CD4-positive, alpha-beta T cell treated with Interleukin-2 at 100 ng/mL for 4 hours (primary cell): ENCODE measurements around the gene CCDC85C.

Experiments used
- DNase-seq: peaks from one replicate; pipeline ENCODE4 v3.0.0-alpha.2; 2020; ENCODE audit warnings: low spot score

CCDC85C gene

DNA sequence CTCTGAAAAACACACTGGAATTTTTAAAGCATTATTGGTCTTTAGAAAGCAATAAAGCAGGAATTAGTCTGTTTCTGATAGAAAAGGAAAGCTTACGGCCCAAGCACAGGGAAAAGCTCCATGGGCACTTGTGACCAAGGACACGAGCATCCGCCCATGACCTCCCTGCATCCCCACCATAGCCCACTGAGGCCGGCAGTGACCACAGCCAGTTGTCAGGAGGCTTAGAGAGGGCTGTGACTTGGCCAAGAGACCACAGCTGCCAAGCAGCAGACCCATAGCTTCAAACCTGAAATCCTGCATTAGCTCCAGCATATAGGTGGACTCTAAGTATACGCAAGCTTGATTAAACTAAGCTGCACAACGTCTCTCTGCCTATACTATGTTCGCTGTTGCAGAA lies 132.3 kb downstream of the CCDC85C start:
- DNase-seq: no peak

DNA sequence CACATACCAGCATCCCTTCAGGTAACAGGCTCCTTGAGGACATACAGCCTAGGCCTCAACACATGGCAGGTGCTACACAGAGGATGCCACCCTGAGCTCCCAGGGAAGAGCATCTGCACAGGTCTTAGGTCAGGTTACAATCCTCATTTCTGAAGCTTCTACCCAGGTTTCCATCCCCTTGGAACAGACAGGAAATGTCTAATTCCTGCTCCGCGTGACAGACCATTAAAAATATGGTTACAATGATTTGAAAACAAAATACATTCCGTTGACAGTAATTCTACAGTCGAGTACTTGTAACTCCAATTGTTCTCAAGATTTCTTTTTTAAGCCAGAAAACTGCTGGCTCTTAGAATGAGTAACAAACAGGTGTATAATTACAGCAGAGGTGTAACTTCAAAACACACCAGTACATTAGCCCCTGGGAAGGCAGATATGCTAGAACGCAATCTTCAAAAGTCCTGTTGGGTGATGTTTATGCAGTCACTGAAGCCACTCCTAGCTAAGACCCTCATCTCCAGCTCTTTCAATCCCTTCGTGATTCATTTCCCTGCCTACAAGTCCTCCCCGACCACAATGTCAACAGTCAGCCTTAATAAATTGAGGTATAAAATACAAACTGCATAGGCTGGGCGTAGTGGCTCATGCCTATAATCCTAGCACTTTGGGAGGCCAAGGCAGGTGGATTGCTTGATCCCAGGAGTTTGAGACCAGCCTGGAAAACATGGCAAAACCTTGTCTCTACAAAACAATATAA lies 135.0 kb downstream of the CCDC85C start:
- DNase-seq: no peak

DNA sequence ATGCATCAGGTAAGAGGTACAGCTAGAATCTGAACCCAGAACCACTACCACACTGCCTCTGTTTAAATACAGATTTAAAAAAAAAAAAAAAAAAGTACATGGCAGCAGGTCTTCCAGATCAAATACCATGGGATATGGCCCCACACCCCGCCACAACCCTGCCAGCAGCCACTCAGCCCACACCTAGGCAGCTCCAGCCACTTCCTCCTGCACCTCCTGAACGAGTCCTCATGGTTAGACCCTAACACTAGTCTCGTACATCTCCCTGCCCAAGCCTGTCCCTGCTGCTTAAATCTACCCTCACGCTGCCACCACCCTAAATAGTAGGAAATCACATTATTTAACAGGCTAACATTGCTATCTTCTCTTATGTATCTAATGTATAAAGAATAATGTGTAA lies 135.9 kb downstream of the CCDC85C start:
- no peak for DNase-seq

DNA sequence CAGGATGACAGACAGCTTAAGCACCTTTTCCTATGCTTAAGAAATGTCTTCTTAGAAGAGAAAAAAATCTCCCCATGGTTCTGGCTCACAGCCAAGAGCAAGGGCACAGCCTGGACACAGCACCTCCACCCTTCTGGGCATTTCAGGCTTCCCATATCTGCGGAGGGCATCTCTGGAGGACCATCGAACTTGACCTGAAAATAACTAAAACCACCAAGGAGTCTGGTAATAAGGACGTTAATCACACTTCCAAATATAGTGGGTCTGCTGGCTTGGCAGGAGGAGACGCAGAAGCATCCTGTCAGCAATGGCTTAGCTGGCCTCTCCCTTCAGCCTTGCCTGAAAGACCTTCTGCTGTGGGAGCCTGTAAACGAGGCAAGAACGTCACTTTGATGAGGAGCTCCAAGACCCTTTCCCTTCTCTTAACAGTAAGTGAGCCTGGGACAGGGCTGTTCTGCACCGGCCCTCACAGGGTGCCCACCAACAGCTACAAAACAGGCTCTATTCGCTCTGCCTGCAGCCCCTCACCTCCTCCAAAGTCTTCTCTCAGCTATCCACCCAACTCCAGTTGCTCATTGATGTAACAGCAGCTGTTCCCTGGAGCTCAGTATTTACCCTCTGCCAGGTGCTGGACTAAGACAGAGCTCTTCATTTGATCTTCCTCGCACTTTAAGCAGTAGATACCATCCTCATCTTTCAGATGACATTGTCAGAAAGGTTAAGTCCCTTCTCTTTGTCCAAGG lies 136.5 kb downstream of the CCDC85C start:
- no peak for DNase-seq

DNA sequence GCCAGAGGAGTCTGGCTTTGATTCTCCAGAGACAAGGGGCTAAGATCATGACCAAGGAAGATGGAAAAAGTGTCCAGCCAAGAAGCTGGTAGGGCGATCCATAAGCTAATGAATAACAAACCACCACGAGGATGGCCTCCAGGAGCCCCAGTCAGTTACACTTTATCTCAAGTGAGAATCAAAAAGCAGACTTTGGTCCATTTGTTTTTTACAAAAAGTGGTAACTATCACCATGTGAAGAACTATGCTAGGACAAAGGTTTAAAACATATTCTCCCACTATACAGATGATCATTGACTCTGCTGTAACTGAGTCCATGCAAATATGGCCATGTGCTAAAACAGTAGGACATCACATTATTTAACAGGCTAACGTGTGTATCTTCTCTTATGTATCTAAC lies 137.2 kb downstream of the CCDC85C start:
- DNase-seq: no peak

DNA sequence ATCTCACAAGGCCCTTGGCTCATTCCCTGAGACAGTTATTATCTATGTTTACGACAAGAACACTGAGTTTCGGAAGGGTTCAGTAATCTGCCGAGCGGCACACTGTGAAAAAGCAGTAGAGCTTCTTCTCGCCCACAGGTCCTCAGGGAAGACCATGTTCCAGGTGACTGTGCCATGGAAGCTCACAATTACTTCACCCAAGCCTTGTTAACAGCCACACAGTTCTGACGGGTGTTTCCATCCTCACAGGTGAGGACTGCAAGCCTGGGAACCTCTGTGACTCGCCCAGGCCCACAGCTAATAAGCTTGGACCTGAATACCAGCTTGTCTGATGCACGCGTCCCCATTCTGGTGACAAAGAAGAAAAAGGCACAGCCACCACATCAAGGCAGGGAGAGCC lies 138.7 kb downstream of the CCDC85C start:
- no peak for DNase-seq

DNA sequence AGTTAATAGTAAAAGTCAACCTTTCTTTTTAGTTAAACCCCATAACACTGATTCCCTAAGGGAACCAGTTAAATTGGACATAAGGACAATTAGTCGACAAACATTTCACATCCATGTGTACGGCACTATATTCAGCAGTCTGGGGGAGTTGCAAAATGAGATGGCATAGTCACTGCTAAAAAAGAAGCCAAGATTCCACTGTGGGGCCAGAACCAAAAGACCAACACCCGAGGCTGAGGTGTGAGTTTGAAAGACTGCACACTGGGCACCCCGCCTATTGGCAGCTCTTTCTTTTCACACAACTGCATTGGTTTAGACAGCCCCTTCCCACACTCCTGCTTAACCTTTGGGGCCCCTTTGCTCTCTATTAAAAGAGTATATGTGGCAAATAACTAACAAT lies 140.0 kb downstream of the CCDC85C start:
- DNase-seq: no peak

DNA sequence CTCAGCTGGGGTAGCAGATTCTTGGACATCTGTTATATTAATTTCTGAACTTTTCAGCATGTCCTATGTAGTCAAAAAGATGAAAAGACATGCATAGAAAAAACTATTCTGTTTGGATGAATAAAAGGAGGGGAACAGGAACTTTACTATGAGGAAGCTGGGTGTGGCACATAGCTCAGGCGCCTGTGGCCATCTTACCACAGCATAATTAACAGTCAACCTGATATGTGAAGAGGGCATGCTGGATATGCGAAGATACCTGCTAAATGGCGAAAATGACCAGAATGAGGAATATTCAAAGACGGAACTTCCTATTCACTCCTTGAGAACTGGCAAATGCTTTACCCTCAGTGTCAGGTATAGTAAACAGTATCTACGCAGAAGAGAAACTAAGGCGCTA lies 141.8 kb downstream of the CCDC85C start:
- no peak for DNase-seq

DNA sequence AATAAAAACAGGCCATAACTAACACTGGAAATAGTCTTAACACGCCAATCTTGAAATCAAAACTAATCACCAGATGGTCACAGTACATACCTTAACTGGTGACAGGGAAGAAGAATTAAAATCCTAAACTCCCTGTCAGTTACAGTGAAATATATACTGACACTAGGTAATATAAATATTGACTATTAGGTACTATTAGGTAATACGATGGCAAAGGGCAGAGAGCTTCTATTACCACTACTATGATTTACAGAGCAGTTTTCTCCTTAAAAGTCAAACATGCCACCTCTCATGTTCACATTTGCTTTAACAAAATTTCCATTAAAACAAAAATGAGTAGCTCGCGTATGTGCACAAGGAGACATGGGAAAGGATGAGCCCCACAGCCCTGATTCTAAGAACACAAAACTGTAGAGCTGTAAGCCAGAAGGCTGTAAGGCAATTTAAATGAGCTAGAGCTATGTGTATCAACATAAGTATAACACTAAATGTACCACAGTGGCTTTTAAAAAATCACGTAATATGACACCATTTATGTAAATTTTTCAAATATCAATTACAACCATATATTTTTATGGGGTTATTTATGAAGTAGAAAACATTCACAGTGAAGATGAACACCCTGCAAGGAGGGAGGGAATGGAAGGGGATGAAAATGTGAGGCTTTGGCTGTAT lies 142.5 kb downstream of the CCDC85C start:
- no peak for DNase-seq

DNA sequence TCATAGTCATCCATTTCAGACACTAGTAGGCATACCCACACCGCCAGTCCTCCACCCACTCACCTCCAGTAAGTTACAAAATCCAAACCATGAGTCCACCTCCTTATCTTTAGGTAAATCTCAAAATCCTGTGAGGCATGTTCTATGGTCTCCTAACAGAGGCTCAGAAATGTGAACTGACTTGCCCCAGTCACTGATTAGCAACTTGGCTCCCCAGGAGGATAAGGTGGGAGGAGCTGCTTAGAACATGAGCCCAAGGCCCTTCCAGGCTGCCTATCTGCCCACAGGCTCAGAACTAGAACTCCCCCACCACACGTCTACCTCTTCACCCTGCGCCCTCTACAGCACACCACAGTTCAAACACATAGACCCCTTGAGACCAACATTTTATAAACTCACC lies 143.2 kb downstream of the CCDC85C start:
- DNase-seq: no peak

DNA sequence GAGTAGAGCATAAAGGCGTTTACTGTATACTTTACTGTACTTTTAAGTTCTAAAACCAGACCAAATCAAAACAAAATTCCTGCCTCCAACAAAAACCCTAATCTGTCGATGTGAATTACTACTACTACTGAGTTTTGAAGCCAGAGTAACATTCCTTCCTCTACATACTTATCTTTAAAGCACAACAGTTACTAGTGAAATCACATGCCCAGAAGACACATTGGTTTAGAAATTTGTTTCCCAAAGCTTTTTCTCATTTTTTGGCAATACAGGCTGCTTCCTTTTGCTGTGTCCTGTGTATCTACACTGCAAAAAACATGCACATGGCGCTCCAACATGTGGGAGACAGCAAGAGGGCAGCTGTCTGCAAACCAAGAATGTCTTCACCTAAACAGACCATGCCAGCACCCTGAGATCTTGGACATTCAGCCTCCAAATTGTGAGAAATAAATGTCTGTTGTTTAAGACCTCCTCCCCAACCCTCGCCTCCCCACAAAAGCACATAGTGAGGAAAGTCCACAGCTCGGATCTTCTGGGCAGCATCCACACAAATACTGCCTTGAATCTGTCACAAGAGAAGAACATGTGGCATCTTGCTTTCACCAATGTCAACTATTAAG lies 144.4 kb downstream of the CCDC85C start:
- no peak for DNase-seq

DNA sequence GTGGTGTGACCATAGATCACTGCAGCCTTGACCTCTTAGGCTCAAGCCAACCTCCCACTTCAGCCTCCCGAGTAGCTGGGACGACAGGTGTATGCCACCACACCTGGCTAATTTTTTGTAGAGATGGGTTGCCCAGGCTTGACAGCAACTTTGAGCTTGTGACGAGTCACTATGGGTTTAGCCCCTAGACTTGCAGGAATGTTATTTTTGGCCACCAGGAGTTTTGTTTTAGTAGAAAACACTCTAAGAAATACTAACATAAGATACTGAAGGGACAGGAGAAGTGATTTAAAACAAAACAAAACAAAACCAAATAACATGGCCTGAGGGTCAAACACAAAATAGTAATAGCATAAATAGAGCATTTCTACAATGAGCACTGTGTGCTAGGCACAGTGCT lies 149.8 kb downstream of the CCDC85C start:
- DNase-seq: no peak

DNA sequence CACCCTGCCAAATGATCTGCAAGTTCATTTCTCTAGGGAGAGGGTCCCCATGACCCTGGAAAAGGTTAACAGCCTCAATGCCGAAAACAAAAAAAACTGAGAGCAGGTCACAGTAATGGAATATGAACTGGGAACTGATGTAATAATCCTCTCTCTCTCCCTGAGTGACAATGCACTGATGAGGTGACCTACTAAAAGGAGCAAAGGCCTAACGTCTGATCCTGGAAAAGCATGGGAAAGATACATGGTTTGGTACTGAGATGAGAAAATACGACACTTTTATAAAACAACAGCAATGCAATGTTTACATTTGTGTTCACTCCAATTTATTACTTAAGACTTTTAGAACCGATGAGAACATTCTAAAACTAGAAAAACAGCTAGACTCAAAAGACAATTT lies 151.0 kb downstream of the CCDC85C start:
- DNase-seq: no peak

DNA sequence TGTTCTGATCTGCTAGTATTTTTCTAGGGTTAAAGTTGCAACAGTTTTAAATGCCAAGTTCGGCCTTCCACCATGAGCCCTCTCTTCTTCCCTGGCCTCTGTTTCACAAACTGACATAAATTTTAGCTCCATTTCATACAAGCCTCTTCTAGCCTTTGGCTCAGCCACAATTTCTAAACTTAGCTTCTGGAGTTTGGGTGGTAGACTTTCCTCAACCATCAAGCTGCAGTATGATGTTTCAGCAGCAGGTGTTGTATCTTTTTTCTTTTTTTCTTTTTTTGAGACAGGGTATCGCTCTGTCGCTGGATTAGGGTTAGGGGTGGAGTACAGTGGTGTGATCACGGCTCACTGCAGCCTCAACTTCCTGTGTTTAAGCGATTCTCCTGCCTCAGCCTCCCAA lies 152.8 kb downstream of the CCDC85C start:
- no peak for DNase-seq

DNA sequence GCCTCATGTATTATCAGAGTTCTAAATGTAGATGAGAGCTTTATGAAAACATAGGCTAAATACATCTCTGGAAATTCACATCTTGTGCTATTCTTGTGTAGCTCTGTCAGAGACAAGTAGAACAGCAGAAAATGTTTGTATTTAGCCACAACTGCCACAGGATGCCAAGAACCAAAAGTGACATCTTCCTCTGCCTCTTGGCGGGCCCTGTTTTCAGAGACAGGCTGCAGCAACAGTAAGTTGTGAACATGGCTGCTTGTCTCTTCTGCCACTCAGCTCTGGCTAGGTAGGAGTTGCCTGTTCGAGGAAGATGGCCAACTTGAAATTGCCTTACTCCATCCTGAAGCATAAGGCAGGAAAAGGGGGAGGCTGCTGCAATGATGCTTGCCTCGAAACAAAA lies 153.7 kb downstream of the CCDC85C start:
- no peak for DNase-seq
